ENCODE measurements around the gene R3HDM1. TPM values are rescaled to one million over a fixed set of nuclear protein-coding genes. Genes with fewer than 3 reads are reported as not detected.
A peak's percentile ranks its signal among the peaks of the same experiment; 100 is the strongest.
"Not testable (repeated sequence)": the region's sequence is repeated elsewhere in the genome, so short reads cannot be mapped to it uniquely, and the experiment has no call there.

The R3HDM1 gene
- total RNA-seq, 1 experiment from 2014 or later: 52.4 TPM

GRCh38 chr2:135641156-135642068, 110.1 kb downstream of the R3HDM1 start:
- Mint-ChIP-seq H3K27me3 (ENCODE audit: insufficient read depth, unreplicated experiment) (no peaks in the 10 kb centered on the region), H3K27ac (ENCODE audit: low read depth, unreplicated experiment) (no peak overlapping the region), H3K36me3 (ENCODE audit: insufficient read depth, unreplicated experiment) (peaks cover 45% of the 10 kb centered on the region), H3K9me3 (ENCODE audit: unreplicated experiment) (no peaks in the 10 kb centered on the region), H3K4me3 (ENCODE audit: unreplicated experiment) (no peak overlapping the region), H3K4me1 (ENCODE audit: insufficient read depth, unreplicated experiment) (no peaks in the 10 kb centered on the region)
- no peak for TF ChIP-seq CTCF (IDR thresholded peaks at IDR 0.05; ENCODE audit: unreplicated experiment)
- intact Hi-C loops (cut with micrococcal nuclease): no loop called here
- BruUV-seq (replicated peaks): no TSS peak
- CTCF ChIA-PET: no interaction called here
- POLR2A ChIA-PET: no interaction called here
- DNase-seq (ENCODE audit: unreplicated experiment): no peak

GRCh38 chr2:135647836-135648579, 116.7 kb downstream of the R3HDM1 start:
- Mint-ChIP-seq H3K27ac (ENCODE audit: low read depth, unreplicated experiment) (no peak overlapping the region), H3K36me3 (ENCODE audit: insufficient read depth, unreplicated experiment) (peaks cover 59% of the 10 kb centered on the region), H3K4me3 (ENCODE audit: unreplicated experiment) (no peak overlapping the region), H3K4me1 (ENCODE audit: insufficient read depth, unreplicated experiment) (no peaks in the 10 kb centered on the region), H3K27me3 (ENCODE audit: insufficient read depth, unreplicated experiment) (no peaks in the 10 kb centered on the region), H3K9me3 (ENCODE audit: unreplicated experiment) (no peaks in the 10 kb centered on the region)
- POLR2A ChIA-PET: interaction anchor here (0.8 kb wide), 1 partner anchor 596 kb away, joined by 3 read pairs; no protein-coding TSS in a partner anchor
- no peak for TF ChIP-seq CTCF (IDR thresholded peaks at IDR 0.05; ENCODE audit: unreplicated experiment)
- intact Hi-C loops (cut with micrococcal nuclease): no loop called here
- no peak for DNase-seq (ENCODE audit: unreplicated experiment)
- CTCF ChIA-PET: interaction anchor here (0.7 kb wide), 1 partner anchor 60 kb away, joined by 7 read pairs; no protein-coding TSS in a partner anchor
- BruUV-seq (replicated peaks): no TSS peak

GRCh38 chr2:135650721-135651120, 119.4 kb downstream of the R3HDM1 start:
- Mint-ChIP-seq H3K27me3 (ENCODE audit: insufficient read depth, unreplicated experiment) (no peaks in the 10 kb centered on the region), H3K9me3 (ENCODE audit: unreplicated experiment) (no peaks in the 10 kb centered on the region), H3K27ac (ENCODE audit: low read depth, unreplicated experiment) (no peak overlapping the region), H3K36me3 (ENCODE audit: insufficient read depth, unreplicated experiment) (peaks cover 72% of the 10 kb centered on the region), H3K4me3 (ENCODE audit: unreplicated experiment) (no peak overlapping the region), H3K4me1 (ENCODE audit: insufficient read depth, unreplicated experiment) (no peaks in the 10 kb centered on the region)
- TF ChIP-seq CTCF (IDR thresholded peaks at IDR 0.05; ENCODE audit: unreplicated experiment): no peak
- CTCF ChIA-PET: no interaction called here
- DNase-seq (ENCODE audit: unreplicated experiment): peak; percentile 32
- POLR2A ChIA-PET: no interaction called here
- intact Hi-C loops (cut with micrococcal nuclease): no loop called here
- no TSS peak for BruUV-seq (replicated peaks)

GRCh38 chr2:135651717-135652116, 120.4 kb downstream of the R3HDM1 start:
- no TSS peak for BruUV-seq (replicated peaks)
- H3K9me3 Mint-ChIP-seq (ENCODE audit: unreplicated experiment): no peaks in the 10 kb centered on the region
- ChIA-PET POLR2A (no interaction called here), CTCF (no interaction called here)
- no peak for DNase-seq (ENCODE audit: unreplicated experiment)
- no peak for TF ChIP-seq CTCF (IDR thresholded peaks at IDR 0.05; ENCODE audit: unreplicated experiment)
- intact Hi-C loops (cut with micrococcal nuclease): no loop called here
- no peak overlapping the region for H3K4me3 Mint-ChIP-seq (ENCODE audit: unreplicated experiment)
- H3K27ac Mint-ChIP-seq (ENCODE audit: low read depth, unreplicated experiment): no peak overlapping the region
- no peaks in the 10 kb centered on the region for H3K27me3 Mint-ChIP-seq (ENCODE audit: insufficient read depth, unreplicated experiment)
- H3K36me3 Mint-ChIP-seq (ENCODE audit: insufficient read depth, unreplicated experiment): peaks cover 68% of the 10 kb centered on the region
- no peaks in the 10 kb centered on the region for H3K4me1 Mint-ChIP-seq (ENCODE audit: insufficient read depth, unreplicated experiment)

- H3K4me1 Mint-ChIP-seq (ENCODE audit: insufficient read depth, unreplicated experiment); POLR2A ChIA-PET; H3K27me3 Mint-ChIP-seq (ENCODE audit: insufficient read depth, unreplicated experiment); BruUV-seq (replicated peaks); DNase-seq (ENCODE audit: unreplicated experiment); intact Hi-C loops (cut with micrococcal nuclease); H3K9me3 Mint-ChIP-seq (ENCODE audit: unreplicated experiment); H3K4me3 Mint-ChIP-seq (ENCODE audit: unreplicated experiment); H3K27ac Mint-ChIP-seq (ENCODE audit: low read depth, unreplicated experiment): not testable (repeated sequence)
- CTCF ChIA-PET: interaction anchor here (0.6 to 1.1 kb wide), 3 partner anchors 9 to 731 kb away, joined by 3 read pairs; no protein-coding TSS in a partner anchor
- H3K36me3 Mint-ChIP-seq (ENCODE audit: insufficient read depth, unreplicated experiment): peaks cover 59% of the 10 kb centered on the region
Observed at GRCh38 chr2:135654239-135654638, 123.0 kb downstream of the R3HDM1 start.

Data from MCF 10A (cell line).